A172 (cell line): ENCODE results near the gene MEP1A. TPM values are rescaled to one million over a fixed set of nuclear protein-coding genes. Genes with fewer than 3 reads are reported as not detected.
"Not testable (repeated sequence)": the region's sequence is repeated elsewhere in the genome, so short reads cannot be mapped to it uniquely, and the experiment has no call there.

Experiments
- DNase-seq: peaks from one replicate; pipeline ENCODE4 v3.0.0-alpha.2; 2015; ENCODE audit warnings: low spot score
- total RNA-seq: library from RNA; depleted of rRNA; stranded (reverse); fragments of >200 nt; shearing (Covaris generic); gene quantifications from 2 replicates; pipeline ENCODE4 v1.2.3, GENCODE V29; 2014; rRNA removed

MEP1A gene
- total RNA-seq, result not detected in 2 replicates

GRCh38 chr6:46793138-46793537 lies at the start of gene MEP1A:
MEP1A (plus strand) TSS chr6:46793389; CDS start chr6:46793399, 10 bp downstream.
- no peak for DNase-seq

GRCh38 chr6:46743425-46744158 lies 49.6 kb upstream of the MEP1A start:
- DNase-seq, result no peak

- DNase-seq, result not testable (repeated sequence)
Measured at GRCh38 chr6:46744159-46744725, 48.9 kb upstream of the MEP1A start.

- DNase-seq, result no peak
Measured at GRCh38 chr6:46745973-46746372, 47.2 kb upstream of the MEP1A start.

GRCh38 chr6:46746696-46747095 lies 46.5 kb upstream of the MEP1A start, which contains the start of gene ANKRD66:
ANKRD66 (plus strand) TSS chr6:46746933; CDS start chr6:46751949, 5,016 bp downstream.
- no peak for DNase-seq

- no peak for DNase-seq
Measured at GRCh38 chr6:46748940-46749503, 44.2 kb upstream of the MEP1A start.

GRCh38 chr6:46749731-46750130 lies 43.5 kb upstream of the MEP1A start:
- no peak for DNase-seq

- DNase-seq, result no peak
Measured at GRCh38 chr6:46751658-46752057, 41.5 kb upstream of the MEP1A start.

GRCh38 chr6:46755865-46756264 lies 37.3 kb upstream of the MEP1A start:
- DNase-seq, result no peak

- DNase-seq, result no peak
Measured at GRCh38 chr6:46756469-46757213, 36.5 kb upstream of the MEP1A start.

- no peak for DNase-seq
Measured at GRCh38 chr6:46757214-46757596, 36.0 kb upstream of the MEP1A start.

GRCh38 chr6:46758960-46759753 lies 34.0 kb upstream of the MEP1A start:
- no peak for DNase-seq

GRCh38 chr6:46760925-46761324 lies 32.3 kb upstream of the MEP1A start:
- no peak for DNase-seq

GRCh38 chr6:46763466-46763865 lies 29.7 kb upstream of the MEP1A start:
- no peak for DNase-seq

- not testable (repeated sequence) for DNase-seq
Measured at GRCh38 chr6:46764280-46764679, 28.9 kb upstream of the MEP1A start.

- DNase-seq, result no peak
Measured at GRCh38 chr6:46764961-46765360, 28.2 kb upstream of the MEP1A start.

GRCh38 chr6:46772016-46772415 lies 21.2 kb upstream of the MEP1A start:
- no peak for DNase-seq

- DNase-seq, result no peak
Measured at GRCh38 chr6:46772762-46773161, 20.4 kb upstream of the MEP1A start.

- DNase-seq, result no peak
Measured at GRCh38 chr6:46773201-46773855, 19.9 kb upstream of the MEP1A start.

GRCh38 chr6:46774736-46775135 lies 18.5 kb upstream of the MEP1A start:
- not testable (repeated sequence) for DNase-seq
